ENCODE measurements around the gene CCDC27.

- no peak for TF ChIP-seq YY1 (IDR thresholded peaks at IDR 0.05; ENCODE audit: insufficient read depth, insufficient read length)
- no peak for TF ChIP-seq ZNF274 (IDR thresholded peaks at IDR 0.05; ENCODE audit: low read depth, low read length)
- no peak for TF ChIP-seq SUZ12 (IDR thresholded peaks at IDR 0.05; ENCODE audit: extremely low read depth, insufficient read depth, insufficient read length)
Measured at GRCh38 chr1:3702528-3702927, 49.7 kb upstream of the CCDC27 start.

All from NT2/D1 (cell line).